ENCODE data around the gene PDGFRB. TPM values are rescaled to one million over a fixed set of nuclear protein-coding genes. Genes with fewer than 3 reads are reported as not detected.
A peak's percentile ranks its signal among the peaks of the same experiment; 100 is the strongest.

The PDGFRB gene
- total and polyA plus RNA-seq, 9 of the 15 experiments (the other 6 are each of a cell fraction or from before 2014, with no cell fraction given), result 0.01 to 1.5 (median 0.09) TPM; not detected in 3

DNA sequence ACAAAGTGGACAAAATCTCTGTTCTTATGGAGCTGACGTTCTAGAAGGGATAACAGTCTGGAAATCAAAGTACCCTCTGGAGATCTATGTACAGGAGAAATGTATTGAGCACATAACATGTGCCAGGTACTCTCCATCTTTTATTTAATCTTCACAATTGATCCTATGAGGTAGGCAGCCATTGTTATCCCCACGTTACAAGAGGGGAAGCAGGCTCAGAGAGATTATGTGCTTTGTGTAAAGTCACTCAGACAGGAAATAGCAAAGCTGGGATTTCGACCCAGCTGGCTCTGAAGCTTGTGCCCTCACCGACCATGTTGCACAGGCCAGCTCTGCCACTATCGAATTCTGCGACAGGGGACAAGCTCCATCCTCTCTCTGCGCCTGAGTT lies 21.5 kb downstream of the PDGFRB start (continued):
- TF ChIP-seq MTA3 (IDR thresholded peaks at IDR 0.05; ENCODE audit: borderline replicate concordance) (no peak), POLR2G (IDR thresholded peaks at IDR 0.05; ENCODE audit: low read depth, low read length) (no peak), PTBP1 (IDR thresholded peaks at IDR 0.05; ENCODE audit: low read depth, low read length) (no peak), ZNF253 (CRISPR knock-in tag; conservative IDR thresholded peaks at IDR 0.05) (no peak), ZNF436 (CRISPR knock-in tag; IDR thresholded peaks at IDR 0.05) (no peak), TAF9B (IDR thresholded peaks at IDR 0.05; ENCODE audit: partially characterized antibody) (no peak), MYNN (IDR thresholded peaks at IDR 0.05) (no peak), MYNN (CRISPR knock-in tag; IDR thresholded peaks at IDR 0.05) (no peak)
- TF ChIP-seq, protein P1, sequence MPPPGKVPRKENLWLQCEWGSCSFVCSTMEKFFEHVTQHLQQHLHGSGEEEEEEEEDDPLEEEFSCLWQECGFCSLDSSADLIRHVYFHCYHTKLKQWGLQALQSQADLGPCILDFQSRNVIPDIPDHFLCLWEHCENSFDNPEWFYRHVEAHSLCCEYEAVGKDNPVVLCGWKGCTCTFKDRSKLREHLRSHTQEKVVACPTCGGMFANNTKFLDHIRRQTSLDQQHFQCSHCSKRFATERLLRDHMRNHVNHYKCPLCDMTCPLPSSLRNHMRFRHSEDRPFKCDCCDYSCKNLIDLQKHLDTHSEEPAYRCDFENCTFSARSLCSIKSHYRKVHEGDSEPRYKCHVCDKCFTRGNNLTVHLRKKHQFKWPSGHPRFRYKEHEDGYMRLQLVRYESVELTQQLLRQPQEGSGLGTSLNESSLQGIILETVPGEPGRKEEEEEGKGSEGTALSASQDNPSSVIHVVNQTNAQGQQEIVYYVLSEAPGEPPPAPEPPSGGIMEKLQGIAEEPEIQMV (tag; conservative IDR thresholded peaks at IDR 0.05; ENCODE audit: low read depth), result no peak

DNA sequence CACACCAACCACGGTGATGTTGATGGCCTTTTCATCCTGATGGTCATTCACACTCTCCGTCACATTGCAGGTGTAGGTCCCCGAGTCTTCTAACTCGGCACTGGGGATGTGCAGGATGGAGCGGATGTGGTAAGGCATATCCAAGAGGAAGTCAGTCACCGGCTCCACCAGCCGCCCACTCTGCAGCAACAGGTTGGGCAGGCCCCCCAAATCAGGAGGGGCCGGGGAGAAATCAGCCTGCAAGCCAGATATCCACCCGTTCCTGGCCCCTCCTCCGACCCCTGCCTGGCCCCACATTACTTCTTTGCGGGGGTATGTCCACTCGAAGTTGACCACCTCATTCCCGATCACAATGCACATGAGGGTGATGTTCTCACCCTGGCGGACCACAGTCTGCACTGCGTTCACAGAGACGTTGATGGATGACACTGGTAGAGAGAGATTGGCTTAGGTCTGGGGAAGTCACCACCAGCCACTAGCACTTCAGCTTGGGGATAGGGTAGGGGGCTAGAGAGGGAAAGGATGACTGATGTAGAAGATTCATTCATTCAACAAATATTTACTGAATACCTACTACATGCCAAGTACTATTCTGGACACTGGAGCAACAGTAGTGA lies 22.0 kb downstream of the PDGFRB start:
- no peak overlapping the region for H3K27ac ChIP-seq (ENCODE audit: extremely low read depth, low read depth, low read length)
- POLR2A ChIA-PET, result interaction anchor here (0.6 to 1.3 kb wide), 4 partner anchors 8 to 368 kb away, joined by 3 to 6 read pairs (median 3); no protein-coding TSS in a partner anchor
- no TSS peak for BruUV-seq (replicated peaks)
- H3K9ac ChIP-seq (ENCODE audit: insufficient read depth in 1 of 2, low read depth in 2 of 2, low read length in 2 of 2), result no peak overlapping the region
- FAIRE-seq (peak; percentile 57), DNase-seq (ENCODE audit: extremely low read depth in 1 of 4, low spot score in 3 of 4) (no peak), ATAC-seq (no peak)
- in situ Hi-C loops (cut with MboI) (no loop called here), intact Hi-C loops (cut with micrococcal nuclease) (no loop called here)
- no peak overlapping the region for H2AFZ ChIP-seq (ENCODE audit: low read depth, low read length)
- CTCF ChIA-PET (ENCODE audit: low intra/inter-chr PET ratio), result no interaction called here
- no peaks in the 10 kb centered on the region; the same call in 1 of the 2 replicates for H4K20me1 ChIP-seq (replicated peaks; ENCODE audit: control insufficient read depth, insufficient read depth, low read length)
- no peaks in the 10 kb centered on the region for H3K79me2 ChIP-seq (ENCODE audit: control insufficient read depth, insufficient read depth, low read length)
- no peak overlapping the region for H3K4me2 ChIP-seq (ENCODE audit: insufficient read depth, low read length)
- no peaks in the 10 kb centered on the region for H3K9me1 ChIP-seq (ENCODE audit: control insufficient read depth, insufficient read depth, low read length)
- H3K36me3 ChIP-seq (ENCODE audit: control insufficient read depth, insufficient read depth, low read length), result no peaks in the 10 kb centered on the region
- peaks cover 11 to 44% of the 10 kb centered on the region in 2 experiments; a peak in 4 of 5 replicates for H3K27me3 ChIP-seq (ENCODE audit: control insufficient read depth in 2 of 2, insufficient read depth in 2 of 2, low read length in 2 of 2)
- WGBS (ENCODE audit: insufficient coverage, low coverage, missing lambda C conversion rate), result 7% methylated on average over 16 of the region's 16 CpGs
- H3K4me3 ChIP-seq, result no peak overlapping the region
- peaks cover 8 to 17% of the 10 kb centered on the region in 2 experiments; a peak in 4 of 5 replicates for H3K4me1 ChIP-seq (replicated peaks in 1 of 2; ENCODE audit: control insufficient read depth in 2 of 2, insufficient read depth in 2 of 2, low read length in 2 of 2)
- H3K9me3 ChIP-seq (replicated peaks; ENCODE audit: control insufficient read depth, insufficient read depth, low read depth, low read length), result no peaks in the 10 kb centered on the region
- TF ChIP-seq, protein P2, sequence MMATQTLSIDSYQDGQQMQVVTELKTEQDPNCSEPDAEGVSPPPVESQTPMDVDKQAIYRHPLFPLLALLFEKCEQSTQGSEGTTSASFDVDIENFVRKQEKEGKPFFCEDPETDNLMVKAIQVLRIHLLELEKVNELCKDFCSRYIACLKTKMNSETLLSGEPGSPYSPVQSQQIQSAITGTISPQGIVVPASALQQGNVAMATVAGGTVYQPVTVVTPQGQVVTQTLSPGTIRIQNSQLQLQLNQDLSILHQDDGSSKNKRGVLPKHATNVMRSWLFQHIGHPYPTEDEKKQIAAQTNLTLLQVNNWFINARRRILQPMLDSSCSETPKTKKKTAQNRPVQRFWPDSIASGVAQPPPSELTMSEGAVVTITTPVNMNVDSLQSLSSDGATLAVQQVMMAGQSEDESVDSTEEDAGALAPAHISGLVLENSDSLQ (IDR thresholded peaks at IDR 0.05), result peak; percentile 89
- TF ChIP-seq, protein P3, sequence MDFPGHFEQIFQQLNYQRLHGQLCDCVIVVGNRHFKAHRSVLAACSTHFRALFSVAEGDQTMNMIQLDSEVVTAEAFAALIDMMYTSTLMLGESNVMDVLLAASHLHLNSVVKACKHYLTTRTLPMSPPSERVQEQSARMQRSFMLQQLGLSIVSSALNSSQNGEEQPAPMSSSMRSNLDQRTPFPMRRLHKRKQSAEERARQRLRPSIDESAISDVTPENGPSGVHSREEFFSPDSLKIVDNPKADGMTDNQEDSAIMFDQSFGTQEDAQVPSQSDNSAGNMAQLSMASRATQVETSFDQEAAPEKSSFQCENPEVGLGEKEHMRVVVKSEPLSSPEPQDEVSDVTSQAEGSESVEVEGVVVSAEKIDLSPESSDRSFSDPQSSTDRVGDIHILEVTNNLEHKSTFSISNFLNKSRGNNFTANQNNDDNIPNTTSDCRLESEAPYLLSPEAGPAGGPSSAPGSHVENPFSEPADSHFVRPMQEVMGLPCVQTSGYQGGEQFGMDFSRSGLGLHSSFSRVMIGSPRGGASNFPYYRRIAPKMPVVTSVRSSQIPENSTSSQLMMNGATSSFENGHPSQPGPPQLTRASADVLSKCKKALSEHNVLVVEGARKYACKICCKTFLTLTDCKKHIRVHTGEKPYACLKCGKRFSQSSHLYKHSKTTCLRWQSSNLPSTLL (IDR thresholded peaks at IDR 0.05), result no peak
- TF ChIP-seq ARID1B (IDR thresholded peaks at IDR 0.05) (no peak), ETS2 (tag; IDR thresholded peaks at IDR 0.05; ENCODE audit: borderline replicate concordance, poor library complexity, severe bottlenecking) (no peak)
- TF ChIP-seq, protein P4, sequence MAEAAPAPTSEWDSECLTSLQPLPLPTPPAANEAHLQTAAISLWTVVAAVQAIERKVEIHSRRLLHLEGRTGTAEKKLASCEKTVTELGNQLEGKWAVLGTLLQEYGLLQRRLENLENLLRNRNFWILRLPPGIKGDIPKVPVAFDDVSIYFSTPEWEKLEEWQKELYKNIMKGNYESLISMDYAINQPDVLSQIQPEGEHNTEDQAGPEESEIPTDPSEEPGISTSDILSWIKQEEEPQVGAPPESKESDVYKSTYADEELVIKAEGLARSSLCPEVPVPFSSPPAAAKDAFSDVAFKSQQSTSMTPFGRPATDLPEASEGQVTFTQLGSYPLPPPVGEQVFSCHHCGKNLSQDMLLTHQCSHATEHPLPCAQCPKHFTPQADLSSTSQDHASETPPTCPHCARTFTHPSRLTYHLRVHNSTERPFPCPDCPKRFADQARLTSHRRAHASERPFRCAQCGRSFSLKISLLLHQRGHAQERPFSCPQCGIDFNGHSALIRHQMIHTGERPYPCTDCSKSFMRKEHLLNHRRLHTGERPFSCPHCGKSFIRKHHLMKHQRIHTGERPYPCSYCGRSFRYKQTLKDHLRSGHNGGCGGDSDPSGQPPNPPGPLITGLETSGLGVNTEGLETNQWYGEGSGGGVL (CRISPR knock-in tag; IDR thresholded peaks at IDR 0.05), result no peak
